Measurements from ENCODE around the gene NOL4L. TPM values are rescaled to one million over a fixed set of nuclear protein-coding genes. Genes with fewer than 3 reads are reported as not detected.
A peak's percentile ranks its signal among the peaks of the same experiment; 100 is the strongest.
"Not testable (repeated sequence)": the region's sequence is repeated elsewhere in the genome, so short reads cannot be mapped to it uniquely, and the experiment has no call there.

Gene NOL4L
- polyA plus RNA-seq, 10 donors = 12.0 to 17.9 (median 15.1) TPM

- DNase-seq = no peak
Observed at GRCh38 chr20:32597714-32598113, 12.6 kb upstream of the NOL4L start.

- no peak for DNase-seq
Observed at GRCh38 chr20:32596681-32597252, 11.6 kb upstream of the NOL4L start.

- DNase-seq = no peak
Observed at GRCh38 chr20:32595143-32595542, 10.0 kb upstream of the NOL4L start.

- DNase-seq = not testable (repeated sequence)
Observed at GRCh38 chr20:32594669-32595068, 9.5 kb upstream of the NOL4L start.

- DNase-seq = no peak
Observed at GRCh38 chr20:32594204-32594603, 9.1 kb upstream of the NOL4L start.

- DNase-seq = not testable (repeated sequence)
Observed at GRCh38 chr20:32592616-32593015, 7.5 kb upstream of the NOL4L start.

- DNase-seq = no peak
Observed at GRCh38 chr20:32592022-32592421, 6.9 kb upstream of the NOL4L start.

GRCh38 chr20:32589769-32590168, 4.6 kb upstream of the NOL4L start:
- no peak for DNase-seq

GRCh38 chr20:32589256-32589655, 4.1 kb upstream of the NOL4L start:
- no peak for DNase-seq

GRCh38 chr20:32588040-32588439, 2.9 kb upstream of the NOL4L start:
- DNase-seq = no peak

GRCh38 chr20:32586291-32586690, 1.2 kb upstream of the NOL4L start:
- no peak for DNase-seq

GRCh38 chr20:32585586-32586127, 524 bp upstream of the NOL4L start:
- no peak for DNase-seq

- no peak for DNase-seq
Observed at GRCh38 chr20:32583581-32584070, 1.5 kb downstream of the NOL4L start.

GRCh38 chr20:32582659-32583580, 2.2 kb downstream of the NOL4L start:
- peak in 2 of 3 donors; percentile 45 to 75 for DNase-seq

GRCh38 chr20:32581839-32582658, 3.1 kb downstream of the NOL4L start:
- no peak for DNase-seq

GRCh38 chr20:32580970-32581838, 3.9 kb downstream of the NOL4L start:
- no peak for DNase-seq

- no peak for DNase-seq
Observed at GRCh38 chr20:32580219-32580969, 4.7 kb downstream of the NOL4L start.

- DNase-seq = no peak
Observed at GRCh38 chr20:32578840-32579390, 6.2 kb downstream of the NOL4L start.

GRCh38 chr20:32578062-32578461, 7.1 kb downstream of the NOL4L start:
- not testable (repeated sequence) for DNase-seq

GRCh38 chr20:32577657-32578056, 7.5 kb downstream of the NOL4L start:
- no peak for DNase-seq

All from muscle of back (tissue), 11 donors.